Kidney epithelial cell (primary cell): Measurements from ENCODE around the gene PPP1R14C. TPM values are rescaled to one million over a fixed set of nuclear protein-coding genes. Genes with fewer than 3 reads are reported as not detected.
"Not testable (repeated sequence)": the region's sequence is repeated elsewhere in the genome, so short reads cannot be mapped to it uniquely, and the experiment has no call there.

Source experiments
- DNase-seq: peaks from one replicate; pipeline ENCODE4 v3.0.0-alpha.2; 2010; ENCODE audit warnings: low read depth
- H3K27me3 ChIP-seq: 2 replicates; pipeline ENCODE4 v1.6.0; 2011; ENCODE audit warnings: low read length; ENCODE audit not compliant: control insufficient read depth, insufficient read depth
- H3K36me3 ChIP-seq: 2 replicates; pipeline ENCODE4 v1.5.1; 2011; ENCODE audit warnings: low read length; ENCODE audit not compliant: control insufficient read depth, insufficient read depth
- H3K4me3 ChIP-seq: 2 replicates; pipeline ENCODE4 v1.5.1; 2011; ENCODE audit warnings: low read depth, mild to moderate bottlenecking, control low read depth, low read length
- CTCF ChIP-seq: IDR thresholded peaks from 2 replicates; pipeline ENCODE4 v1.5.1; 2011; ENCODE audit warnings: mild to moderate bottlenecking, moderate library complexity, low read length, control low read depth, inconsistent platforms; ENCODE audit not compliant: insufficient read depth, poor library complexity, severe bottlenecking
- total RNA-seq: library from RNA; depleted of rRNA; stranded (reverse); fragments of >200 nt; gene quantifications from 2 replicates; pipeline ENCODE4 v1.2.3, GENCODE V29; 2015

The PPP1R14C gene
- total RNA-seq, 1 donor from 2014 or later = 45.5 TPM

GRCh38 chr6:150236544-150236943 lies 93.7 kb downstream of the PPP1R14C start:
- no peak overlapping the region for H3K4me3 ChIP-seq
- DNase-seq = no peak
- no peak for TF ChIP-seq CTCF

GRCh38 chr6:150237626-150238025 lies 94.8 kb downstream of the PPP1R14C start:
- DNase-seq = no peak
- Histone ChIP-seq H3K36me3 (no peaks in the 10 kb centered on the region), H3K4me3 (no peak overlapping the region), H3K27me3 (no peaks in the 10 kb centered on the region)
- TF ChIP-seq CTCF = no peak

More at GRCh38 chr6:150236544-150236943, 93.7 kb downstream of the PPP1R14C start:
- Histone ChIP-seq H3K27me3 (no peaks in the 10 kb centered on the region), H3K36me3 (no peaks in the 10 kb centered on the region)

GRCh38 chr6:150238336-150238741 lies 95.5 kb downstream of the PPP1R14C start:
- no peak for DNase-seq
- no peak for TF ChIP-seq CTCF
- Histone ChIP-seq H3K27me3 (no peaks in the 10 kb centered on the region), H3K36me3 (no peaks in the 10 kb centered on the region), H3K4me3 (no peak overlapping the region)

- Histone ChIP-seq H3K36me3 (no peaks in the 10 kb centered on the region), H3K27me3 (no peaks in the 10 kb centered on the region), H3K4me3 (no peak overlapping the region)
- DNase-seq = no peak
- no peak for TF ChIP-seq CTCF
Measured at GRCh38 chr6:150238846-150239407, 96.1 kb downstream of the PPP1R14C start.

- not testable (repeated sequence) for DNase-seq, H3K4me3 ChIP-seq, H3K36me3 ChIP-seq, H3K27me3 ChIP-seq
Measured at GRCh38 chr6:150241756-150242155, 98.9 kb downstream of the PPP1R14C start.

GRCh38 chr6:150243620-150244314 lies 100.9 kb downstream of the PPP1R14C start:
- DNase-seq = no peak
- TF ChIP-seq CTCF = no peak
- H3K36me3 ChIP-seq = no peaks in the 10 kb centered on the region
- no peaks in the 10 kb centered on the region for H3K27me3 ChIP-seq
- H3K4me3 ChIP-seq = no peak overlapping the region
